IMR-90 (cell line): ENCODE data around the gene ABCA2. TPM values are rescaled to one million over a fixed set of nuclear protein-coding genes. Genes with fewer than 3 reads are reported as not detected.

Source experiments
- ATAC-seq: fragments of 200-7000 bp; cut with Tn5 transposase; 2 replicates; pipeline ENCODE4 v1.9.1; 2020; ENCODE audit warnings: low read depth, mild to moderate bottlenecking, moderate library complexity
- BruUV-seq: library from RNA; stranded (reverse); fragments of 400-500 nt; replicated peaks from 2 replicates; lab custom pipeline; 2021; lab: Mats Ljungman, UMichigan
- CTCF ChIA-PET: fragments of 300-600 bp; formaldehyde crosslinking; extraction: SDS; loops from one replicate; lab custom pipeline; 2021; ENCODE audit warnings: antibody characterized with exemption; lab: Yijun Ruan, JAX
- POLR2A ChIA-PET: fragments of 300-600 bp; sonication (Branson Sonifier 250); formaldehyde crosslinking; loops from one replicate; lab custom pipeline; 2022; ENCODE audit warnings: antibody characterized with exemption; ENCODE audit not compliant: unreplicated experiment; lab: Charles Lee
- DNase-seq: peaks from one replicate; pipeline ENCODE4 v3.0.0; 2013
- H2AFZ ChIP-seq: replicated peaks from 2 replicates; pipeline ENCODE3; 2013; ENCODE audit warnings: low read length, mild to moderate bottlenecking; ENCODE audit not compliant: poor library complexity
- H2AK5ac ChIP-seq: 2 replicates; pipeline ENCODE4 v1.6.1; 2013; ENCODE audit warnings: low read depth, low read length, inconsistent platforms
- H2AK9ac ChIP-seq: replicated peaks from 2 replicates; pipeline ENCODE3; 2013; ENCODE audit warnings: mild to moderate bottlenecking, low read depth, low read length, moderate library complexity; ENCODE audit not compliant: poor library complexity
- H2BK120ac ChIP-seq: 2 replicates; pipeline ENCODE4 v1.6.1; 2013; ENCODE audit warnings: low read depth, low read length, inconsistent platforms
- H2BK15ac ChIP-seq: 3 replicates; pipeline ENCODE4 v1.6.1; 2013; ENCODE audit warnings: low read depth, low read length, inconsistent platforms
- H2BK20ac ChIP-seq: 2 replicates; pipeline ENCODE4 v1.6.1; 2013; ENCODE audit warnings: low read depth, mild to moderate bottlenecking, inconsistent platforms, low read length, moderate library complexity
- H2BK5ac ChIP-seq: 2 replicates; pipeline ENCODE4 v1.6.1; 2013; ENCODE audit warnings: mild to moderate bottlenecking, low read depth, low read length, inconsistent platforms; ENCODE audit not compliant: poor library complexity, severe bottlenecking
- H3K14ac ChIP-seq: replicated peaks from 2 replicates; pipeline ENCODE4 v1.6.1; 2013; ENCODE audit warnings: low read depth, low read length, inconsistent platforms
- H3K18ac ChIP-seq: 2 replicates; pipeline ENCODE4 v1.6.1; 2013; ENCODE audit warnings: low read depth, low read length, control low read depth
- H3K23ac ChIP-seq: 2 replicates; pipeline ENCODE4 v1.6.1; 2013; ENCODE audit warnings: low read depth, low read length, inconsistent platforms
- H3K27ac ChIP-seq: 2 replicates; pipeline ENCODE4 v1.5.1; 2013; ENCODE audit warnings: mild to moderate bottlenecking, control low read depth, low read length; ENCODE audit not compliant: insufficient read depth
- H3K27me3 ChIP-seq: 2 replicates; pipeline ENCODE4 v1.6.1; 2013; ENCODE audit warnings: low read length; ENCODE audit not compliant: control insufficient read depth, insufficient read depth
- H3K36me3 ChIP-seq: 2 replicates; pipeline ENCODE4 v1.6.1; 2013; ENCODE audit warnings: low read length, mixed read lengths; ENCODE audit not compliant: control insufficient read depth, insufficient read depth
- H3K4ac ChIP-seq: 2 replicates; pipeline ENCODE4 v1.6.1; 2013; ENCODE audit warnings: low read depth, low read length, inconsistent platforms
- H3K4me1 ChIP-seq: 2 replicates; pipeline ENCODE4 v1.6.1; 2013; ENCODE audit warnings: low read length, mixed read lengths; ENCODE audit not compliant: control insufficient read depth, insufficient read depth
- H3K4me2 ChIP-seq: 2 replicates; pipeline ENCODE4 v1.6.1; 2013; ENCODE audit warnings: low read depth, mild to moderate bottlenecking, control low read depth, low read length, moderate library complexity
- H3K4me3 ChIP-seq: 2 replicates; pipeline ENCODE4 v1.5.1; 2013; ENCODE audit warnings: low read depth, mild to moderate bottlenecking, control low read depth, low read length, moderate library complexity; ENCODE audit not compliant: insufficient read depth
- H3K56ac ChIP-seq: 2 replicates; pipeline ENCODE4 v1.6.1; 2013; ENCODE audit warnings: low read length, inconsistent platforms; ENCODE audit not compliant: insufficient read depth; ENCODE audit errors: extremely low read depth
- H3K79me1 ChIP-seq, 2 experiments: 2 replicates each; pipeline ENCODE4 v1.6.1; 2013; ENCODE audit warnings: low read length in 2 of 2, inconsistent platforms in 1 of 2, low read depth in 1 of 2
- H3K9ac ChIP-seq: 2 replicates; pipeline ENCODE4 v1.6.1; 2013; ENCODE audit warnings: low read depth, low read length, control low read depth
- H3K9me1 ChIP-seq: 2 replicates; pipeline ENCODE4 v1.6.1; 2013; ENCODE audit warnings: low read length, inconsistent platforms; ENCODE audit not compliant: insufficient read depth
- H3K9me3 ChIP-seq: 2 replicates; pipeline ENCODE4 v1.6.1; 2013; ENCODE audit warnings: low read length; ENCODE audit not compliant: control insufficient read depth, insufficient read depth
- H4K20me1 ChIP-seq: 2 replicates; pipeline ENCODE4 v1.6.1; 2013; ENCODE audit warnings: low read length, inconsistent platforms; ENCODE audit not compliant: insufficient read depth
- H4K5ac ChIP-seq: 2 replicates; pipeline ENCODE4 v1.6.1; 2013; ENCODE audit warnings: mild to moderate bottlenecking, low read depth, low read length, control low read depth
- H4K8ac ChIP-seq, 2 experiments: 2 replicates each; pipeline ENCODE4 v1.6.1; 2013; ENCODE audit warnings: low read depth in 2 of 2, low read length in 2 of 2, control low read depth in 1 of 2, inconsistent platforms in 1 of 2
- H4K91ac ChIP-seq: 2 replicates; pipeline ENCODE4 v1.6.1; 2013; ENCODE audit warnings: low read depth, low read length, inconsistent platforms; ENCODE audit not compliant: insufficient read depth
- MAFK ChIP-seq: IDR thresholded peaks from 2 replicates; pipeline ENCODE4 v1.6.1; 2012; ENCODE audit warnings: low read depth, low read length, improper control_type of control experiment
- MXI1 ChIP-seq: IDR thresholded peaks from 2 replicates; pipeline ENCODE4 v1.6.1; 2012; ENCODE audit warnings: low read depth, mild to moderate bottlenecking, low read length, moderate library complexity, borderline replicate concordance
- WGBS, 2 experiments: methylation state at CpG; one replicate each; pipeline versions ENCODE4 v1.1.5 to v1.1.7; 2013; ENCODE audit warnings: missing lambda C conversion rate in 2 of 2; ENCODE audit not compliant: insufficient read length in 1 of 2; ENCODE audit errors: extremely low coverage in 2 of 2; 5-methylcytosine and 5-hydroxymethylcytosine counted together
- dilution Hi-C: fragments of 300-500 bp; cut with HindIII; formaldehyde crosslinking; loops from one replicate; pipeline ENCODE4 v1.14.3; 2018; ENCODE audit warnings: low sequenced_read_pairs; ENCODE audit not compliant: unreplicated experiment
- in situ Hi-C: fragments of 300-500 bp; cut with MboI; formaldehyde crosslinking; loops from 3 replicates; pipeline ENCODE4 v1.14.3; 2019; ENCODE audit warnings: low sequenced_read_pairs, inconsistent platforms, mixed read lengths
- intact Hi-C: fragments of 100-400 bp; cut with micrococcal nuclease; formaldehyde crosslinking; loops from 2 replicates; pipeline ENCODE4 v1.10.0; 2022
- polyA plus RNA-seq, 3 experiments: library from polyadenylated mRNA; depleted of rRNA; stranded (reverse); fragments of >200 nt; gene quantifications; 2 replicates each; pipeline ENCODE4 v1.2.3, GENCODE V29; 2012; ENCODE audit warnings: low replicate concordance in 1 of 3
- total RNA-seq: library from RNA; depleted of rRNA; stranded (reverse); fragments of >200 nt; gene quantifications from 2 replicates; pipeline ENCODE4 v1.2.3, GENCODE V29; 2012

ABCA2 gene
- total and polyA plus RNA-seq, 2 of the 4 experiments (the other 2 are of a cell fraction), result 3.8 to 46.0 TPM

DNA sequence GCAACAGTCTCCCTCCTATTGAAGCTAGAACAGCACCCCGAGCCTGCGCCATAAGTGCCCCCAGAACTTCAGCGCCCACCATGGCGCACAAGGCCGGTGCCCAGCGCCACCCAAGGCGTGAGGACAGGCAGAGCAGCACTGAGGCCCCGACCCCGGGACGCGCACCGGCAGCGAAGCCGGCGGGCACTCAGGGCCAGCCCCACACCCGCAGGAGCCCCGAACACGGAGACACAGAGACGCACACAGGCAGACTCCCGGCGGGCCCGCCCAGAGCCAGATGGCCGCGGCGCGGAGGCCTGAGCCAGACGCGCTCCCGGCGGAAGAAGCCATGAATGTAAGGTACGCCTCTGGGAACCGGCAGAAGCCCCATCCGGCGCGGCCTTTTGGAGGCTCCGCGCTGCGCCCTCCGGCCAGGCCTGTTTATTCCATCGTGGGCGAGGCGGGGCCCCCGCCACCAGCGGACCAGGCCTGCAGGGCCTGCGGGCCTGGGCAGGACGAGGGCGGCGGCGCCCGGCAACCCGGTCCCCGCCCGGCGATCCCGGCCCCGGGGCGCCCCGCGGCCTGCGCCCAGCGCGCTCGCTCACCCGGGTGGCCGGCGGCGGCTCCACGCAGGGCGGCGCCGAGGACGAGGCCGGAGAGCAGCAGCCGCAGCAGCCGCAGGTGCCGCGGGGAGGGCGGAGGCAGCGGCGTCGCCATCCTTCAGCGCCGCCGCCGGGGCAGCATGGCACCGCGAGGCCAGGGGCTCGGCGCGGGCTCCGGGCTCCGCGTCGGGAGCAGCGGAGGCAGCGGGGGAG lies 17.5 kb upstream of the ABCA2 start:
- H3K79me1 ChIP-seq, result peaks cover 5 to 16% of the 10 kb centered on the region in 2 experiments; a peak in 3 of 4 replicates
- H2AFZ ChIP-seq, result peak overlapping the region; percentile 97
- peak overlapping the region; percentile 96 for H3K4me2 ChIP-seq
- peak overlapping the region; percentile 93 for H2AK9ac ChIP-seq
- POLR2A ChIA-PET, result no interaction called here
- dilution Hi-C loops, result no loop called here
- H3K36me3 ChIP-seq, result peaks cover 3% of the 10 kb centered on the region; the same call in 1 of the 2 replicates
- TF ChIP-seq MXI1 (0 out of 2 replicates have a peak, but pooled peaks have one; percentile 8), MAFK (no peak)
- no peak overlapping the region for H3K18ac ChIP-seq
- H2BK15ac ChIP-seq, result no peak overlapping the region
- no peak overlapping the region for H2BK20ac ChIP-seq
- ATAC-seq (peak; percentile 59), DNase-seq (peak; percentile 38)
- H3K4me3 ChIP-seq, result peak overlapping the region; percentile 63
- peaks cover 27% of the 10 kb centered on the region for H3K27me3 ChIP-seq
- no peak overlapping the region for H3K23ac ChIP-seq
- no peak overlapping the region for H4K5ac ChIP-seq
- no peak overlapping the region for H4K91ac ChIP-seq
- intact Hi-C loops, result loop anchor here (1.0 to 2.0 kb wide), 2 partner anchors 22 to 181 kb away; partner anchors contain the start of gene RNF224
- H2AK5ac ChIP-seq, result peak overlapping the region; percentile 24; the same call in 1 of the 2 replicates
- no peak overlapping the region for H4K8ac ChIP-seq
- no peak overlapping the region for H3K56ac ChIP-seq
- WGBS, 2 experiments, result 3% methylated on average over 74 of the region's 96 CpGs; no CpG with 5 or more reads in 1 of the 2 experiments
- no peak overlapping the region for H3K14ac ChIP-seq
- in situ Hi-C loops, result no loop called here
- peaks cover 11% of the 10 kb centered on the region for H3K4me1 ChIP-seq
- no peak overlapping the region; the same call in 1 of the 2 replicates for H3K27ac ChIP-seq
- H3K9ac ChIP-seq, result peak overlapping the region; percentile 50
- no TSS peak for BruUV-seq
- H4K20me1 ChIP-seq, result peaks cover 30% of the 10 kb centered on the region
- no peak overlapping the region for H2BK120ac ChIP-seq
- CTCF ChIA-PET, result no interaction called here
- H3K9me1 ChIP-seq, result no peaks in the 10 kb centered on the region
- no peak overlapping the region for H2BK5ac ChIP-seq
- H3K4ac ChIP-seq, result 0 out of 2 replicates have a peak overlapping the region, but pooled peaks have one; percentile 45
- H3K9me3 ChIP-seq, result no peaks in the 10 kb centered on the region
